Lung (tissue), 12 donors: Measurements from ENCODE around the gene EXOSC7. TPM values are rescaled to one million over a fixed set of nuclear protein-coding genes. Genes with fewer than 3 reads are reported as not detected.

ENCODE experiments used
- ATAC-seq: fragments of 200-7000 bp; cut with Tn5 transposase; one replicate; pipeline ENCODE4 v1.9.1; 2020; ENCODE audit warnings: moderate number of reproducible peaks; ENCODE audit not compliant: insufficient read depth, low FRiP score
- DNase-seq, 3 donors: peaks; one replicate each; pipeline ENCODE4 v3.0.0-alpha.2; 2013 to 2017
- H3K27ac ChIP-seq, 2 donors: one replicate each; pipeline ENCODE4 v1.5.1; 2013; ENCODE audit warnings: mild to moderate bottlenecking in 2 of 2, moderate library complexity in 2 of 2, control low read depth in 1 of 2, inconsistent platforms in 1 of 2, low read depth in 1 of 2, low read length in 1 of 2
- H3K27me3 ChIP-seq, 3 donors: one replicate each; pipeline ENCODE4 v1.5.1; 2013; ENCODE audit warnings: low read length in 2 of 3; ENCODE audit not compliant: control insufficient read depth in 3 of 3, insufficient read depth in 3 of 3
- H3K36me3 ChIP-seq, 4 donors: one replicate each; pipeline ENCODE4 v1.5.1; 2013; ENCODE audit warnings: low read length in 4 of 4, mild to moderate bottlenecking in 1 of 4, moderate library complexity in 1 of 4; ENCODE audit not compliant: control insufficient read depth in 4 of 4, insufficient read depth in 4 of 4
- H3K4me1 ChIP-seq, 5 donors: one replicate each; pipeline ENCODE4 v1.5.1; 2013; ENCODE audit warnings: low read length in 5 of 5, mild to moderate bottlenecking in 2 of 5, moderate library complexity in 1 of 5; ENCODE audit not compliant: control insufficient read depth in 5 of 5, insufficient read depth in 5 of 5
- H3K4me3 ChIP-seq: one replicate; pipeline ENCODE4 v1.5.1; 2013; ENCODE audit warnings: mild to moderate bottlenecking, control low read depth, moderate library complexity
- H3K9ac ChIP-seq, 2 donors: one replicate each; pipeline ENCODE4 v1.5.1; 2013; ENCODE audit warnings: low read length in 2 of 2, control low read depth in 1 of 2; ENCODE audit not compliant: insufficient read depth in 1 of 2
- H3K9me3 ChIP-seq, 4 donors: one replicate each; pipeline ENCODE4 v1.5.1; 2013; ENCODE audit warnings: low read length in 3 of 4, mild to moderate bottlenecking in 1 of 4, moderate library complexity in 1 of 4; ENCODE audit not compliant: control insufficient read depth in 4 of 4, insufficient read depth in 3 of 4
- WGBS, 2 donors: extraction: QIAGEN DNeasy Blood & Tissue Kit; methylation state at CpG; one replicate each; pipeline ENCODE4 v1.1.7; 2013; 5-methylcytosine and 5-hydroxymethylcytosine counted together
- polyA plus RNA-seq, 2 donors: library from polyadenylated mRNA; stranded (reverse); fragments of 200-250 nt; gene quantifications; one replicate each; pipeline ENCODE4 v1.2.1, GENCODE V29; 2013
- total RNA-seq, 2 donors: library from RNA; depleted of rRNA in 1 of 2; stranded (reverse); fragments of >200 nt in 1 of 2; gene quantifications; one replicate each; pipeline ENCODE4 v1.2.1, GENCODE V29; 2014 to 2021
- TF ChIP-seq, protein P1 (sequence below): IDR thresholded peaks from 2 replicates; pipeline ENCODE4 v1.5.1; 2012; ENCODE audit warnings: mild to moderate bottlenecking; ENCODE audit errors: control extremely low read depth, extremely low read depth
- donor health status: control.
- donor health status: control.
- donor health status: Bipolar disorder and iron deficiency.
- donor health status: healthy.
- donor health status: DM: yes; HTN: yes; CAD: no.

EXOSC7 gene
- total and polyA plus RNA-seq, 4 donors: 37.4 to 67.2 (median 46.6) TPM

GRCh38 chr3:44929782-44930181, 46.3 kb upstream of the EXOSC7 start:
- no peak for DNase-seq
- H3K9me3 ChIP-seq: no peaks in the 10 kb centered on the region
- TF ChIP-seq, protein P1, sequence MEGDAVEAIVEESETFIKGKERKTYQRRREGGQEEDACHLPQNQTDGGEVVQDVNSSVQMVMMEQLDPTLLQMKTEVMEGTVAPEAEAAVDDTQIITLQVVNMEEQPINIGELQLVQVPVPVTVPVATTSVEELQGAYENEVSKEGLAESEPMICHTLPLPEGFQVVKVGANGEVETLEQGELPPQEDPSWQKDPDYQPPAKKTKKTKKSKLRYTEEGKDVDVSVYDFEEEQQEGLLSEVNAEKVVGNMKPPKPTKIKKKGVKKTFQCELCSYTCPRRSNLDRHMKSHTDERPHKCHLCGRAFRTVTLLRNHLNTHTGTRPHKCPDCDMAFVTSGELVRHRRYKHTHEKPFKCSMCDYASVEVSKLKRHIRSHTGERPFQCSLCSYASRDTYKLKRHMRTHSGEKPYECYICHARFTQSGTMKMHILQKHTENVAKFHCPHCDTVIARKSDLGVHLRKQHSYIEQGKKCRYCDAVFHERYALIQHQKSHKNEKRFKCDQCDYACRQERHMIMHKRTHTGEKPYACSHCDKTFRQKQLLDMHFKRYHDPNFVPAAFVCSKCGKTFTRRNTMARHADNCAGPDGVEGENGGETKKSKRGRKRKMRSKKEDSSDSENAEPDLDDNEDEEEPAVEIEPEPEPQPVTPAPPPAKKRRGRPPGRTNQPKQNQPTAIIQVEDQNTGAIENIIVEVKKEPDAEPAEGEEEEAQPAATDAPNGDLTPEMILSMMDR: no peak
- H3K27me3 ChIP-seq: no peaks in the 10 kb centered on the region
- ATAC-seq: no peak
- no peak overlapping the region for H3K4me3 ChIP-seq
- no peak overlapping the region for H3K9ac ChIP-seq
- H3K4me1 ChIP-seq: peaks cover 0 to 15% (median 0%) of the 10 kb centered on the region in 5 donors
- H3K27ac ChIP-seq: no peak overlapping the region
- H3K36me3 ChIP-seq: peaks cover 6 to 52% (median 24%) of the 10 kb centered on the region in 4 donors
- WGBS, 2 donors: 98% methylated on average over 5 of the region's 5 CpGs

DNA sequence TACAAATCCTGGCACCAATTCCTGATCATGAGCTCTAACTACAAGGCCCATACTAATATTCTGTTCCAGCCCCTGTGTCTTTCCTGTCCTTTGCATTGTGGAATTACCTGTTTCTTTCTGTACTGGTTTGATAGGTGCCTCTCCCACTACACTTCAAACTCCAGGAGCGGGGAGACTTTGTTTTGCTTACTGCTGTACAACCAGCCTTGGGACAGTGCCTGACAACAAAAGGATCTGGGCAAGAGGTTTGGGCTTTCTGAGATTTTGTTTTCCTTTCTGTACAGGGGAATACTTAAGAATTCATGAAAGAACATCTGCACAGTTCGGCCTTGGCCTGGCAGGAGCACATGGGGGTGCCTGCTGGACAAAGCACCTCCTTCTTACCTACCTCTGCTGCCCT, 45.1 kb upstream of the EXOSC7 start:
- no peaks in the 10 kb centered on the region for H3K9me3 ChIP-seq
- H3K27ac ChIP-seq: no peak overlapping the region
- TF ChIP-seq, protein P1: no peak
- no peak overlapping the region for H3K9ac ChIP-seq
- DNase-seq (no peak), ATAC-seq (no peak)
- peaks cover 0 to 15% (median 0%) of the 10 kb centered on the region in 5 donors for H3K4me1 ChIP-seq
- WGBS, 2 donors: 76 to 92% methylated on average over 2 of the region's 2 CpGs
- H3K27me3 ChIP-seq: no peaks in the 10 kb centered on the region
- no peak overlapping the region for H3K4me3 ChIP-seq
- peaks cover 5 to 47% (median 21%) of the 10 kb centered on the region in 4 donors for H3K36me3 ChIP-seq

DNA sequence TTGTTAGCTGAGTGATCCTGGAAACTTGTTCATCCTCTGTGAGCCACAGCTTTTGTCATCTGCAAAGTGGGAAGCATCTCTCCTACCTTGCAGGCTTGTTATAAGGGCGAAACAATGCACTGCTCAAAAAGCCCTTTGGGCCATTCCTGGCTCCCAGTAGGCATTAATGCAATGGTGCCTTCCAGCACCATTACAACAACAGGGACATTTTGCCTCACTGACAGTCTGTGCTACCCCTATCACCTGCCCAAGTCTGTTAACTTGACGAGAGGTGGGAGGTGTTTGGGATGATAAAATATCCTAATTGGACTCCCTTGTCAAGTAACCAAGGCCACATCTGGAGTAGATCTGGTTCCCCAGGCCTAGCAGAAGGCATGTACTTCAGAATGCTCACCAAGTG, 44.3 kb upstream of the EXOSC7 start:
- DNase-seq (no peak), ATAC-seq (no peak)
- peaks cover 4 to 44% (median 20%) of the 10 kb centered on the region in 4 donors for H3K36me3 ChIP-seq
- TF ChIP-seq, protein P1: no peak
- H3K9me3 ChIP-seq: no peaks in the 10 kb centered on the region
- peaks cover 0 to 15% (median 0%) of the 10 kb centered on the region in 5 donors for H3K4me1 ChIP-seq
- H3K4me3 ChIP-seq: no peak overlapping the region
- H3K9ac ChIP-seq: no peak overlapping the region
- no peaks in the 10 kb centered on the region for H3K27me3 ChIP-seq
- WGBS, 2 donors: 95% methylated on average over 2 of the region's 2 CpGs
- no peak overlapping the region for H3K27ac ChIP-seq

DNA sequence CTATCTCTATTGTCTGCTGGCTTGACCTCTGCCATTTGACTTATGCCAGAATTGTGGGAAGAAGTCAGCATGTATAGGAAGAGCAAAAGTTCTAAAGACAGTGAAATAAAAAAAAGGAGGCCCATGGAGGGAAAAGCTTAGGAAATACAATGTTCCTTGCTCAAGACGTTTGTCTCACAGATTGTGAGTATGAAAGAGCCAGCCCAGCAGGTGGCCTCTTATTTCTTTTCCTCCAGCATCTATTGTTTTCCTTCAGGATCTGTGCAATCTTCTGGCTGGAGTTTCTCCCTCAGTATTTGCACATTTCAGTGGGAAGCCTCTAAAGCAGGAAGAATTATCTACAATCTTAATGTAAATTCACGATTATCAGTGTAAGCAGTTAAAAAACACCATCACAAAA, 43.8 kb upstream of the EXOSC7 start:
- DNase-seq (no peak), ATAC-seq (no peak)
- H3K27ac ChIP-seq: no peak overlapping the region
- H3K9me3 ChIP-seq: no peaks in the 10 kb centered on the region
- no peak overlapping the region for H3K9ac ChIP-seq
- 55 to 60% methylated on average over 2 of the region's 2 CpGs for WGBS, 2 donors
- peaks cover 0 to 15% (median 0%) of the 10 kb centered on the region in 5 donors for H3K4me1 ChIP-seq
- peaks cover 3 to 44% (median 20%) of the 10 kb centered on the region in 4 donors for H3K36me3 ChIP-seq
- no peak overlapping the region for H3K4me3 ChIP-seq
- TF ChIP-seq, protein P1: no peak
- no peaks in the 10 kb centered on the region for H3K27me3 ChIP-seq
